Measurements from ENCODE around the gene DAND5. TPM values are rescaled to one million over a fixed set of nuclear protein-coding genes. Genes with fewer than 3 reads are reported as not detected.
A peak's percentile ranks its signal among the peaks of the same experiment; 100 is the strongest.

Gene DAND5
- polyA plus RNA-seq (2014; cell fraction: cytosol; rRNA removed): not detected in 2 replicates
- polyA plus RNA-seq (2014; cell fraction: nucleus; rRNA removed): not detected in 2 replicates

- DNase-seq (ENCODE audit: low spot score): no peak
Observed at GRCh38 chr19:12969292-12969988, at the start of gene DAND5. DAND5 (plus strand) TSS chr19:12969576; CDS start chr19:12969661, 85 bp downstream.

DNA sequence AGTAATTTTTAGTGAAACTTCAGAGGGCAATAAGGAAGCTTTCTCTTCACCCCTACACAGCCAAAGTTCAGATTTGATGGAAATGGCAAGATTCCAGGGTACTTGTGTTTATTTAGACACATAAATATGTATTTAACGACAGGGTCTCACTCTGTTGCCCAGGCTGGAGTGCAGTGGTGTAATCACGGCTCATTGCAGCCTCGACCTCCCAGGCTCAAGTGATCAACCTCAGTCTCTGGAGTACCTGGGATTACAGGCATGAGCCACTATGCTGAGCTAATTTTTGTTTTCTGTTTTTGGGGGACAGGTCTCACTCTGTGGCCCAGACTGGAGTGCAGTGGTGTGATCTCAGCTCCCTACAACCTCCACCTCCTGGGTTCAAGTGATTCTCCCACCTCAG lies 48.3 kb upstream of the DAND5 start:
- DNase-seq (ENCODE audit: low spot score): no peak

- DNase-seq (ENCODE audit: low spot score): no peak
Observed at GRCh38 chr19:12922959-12923358, 46.4 kb upstream of the DAND5 start.

DNA sequence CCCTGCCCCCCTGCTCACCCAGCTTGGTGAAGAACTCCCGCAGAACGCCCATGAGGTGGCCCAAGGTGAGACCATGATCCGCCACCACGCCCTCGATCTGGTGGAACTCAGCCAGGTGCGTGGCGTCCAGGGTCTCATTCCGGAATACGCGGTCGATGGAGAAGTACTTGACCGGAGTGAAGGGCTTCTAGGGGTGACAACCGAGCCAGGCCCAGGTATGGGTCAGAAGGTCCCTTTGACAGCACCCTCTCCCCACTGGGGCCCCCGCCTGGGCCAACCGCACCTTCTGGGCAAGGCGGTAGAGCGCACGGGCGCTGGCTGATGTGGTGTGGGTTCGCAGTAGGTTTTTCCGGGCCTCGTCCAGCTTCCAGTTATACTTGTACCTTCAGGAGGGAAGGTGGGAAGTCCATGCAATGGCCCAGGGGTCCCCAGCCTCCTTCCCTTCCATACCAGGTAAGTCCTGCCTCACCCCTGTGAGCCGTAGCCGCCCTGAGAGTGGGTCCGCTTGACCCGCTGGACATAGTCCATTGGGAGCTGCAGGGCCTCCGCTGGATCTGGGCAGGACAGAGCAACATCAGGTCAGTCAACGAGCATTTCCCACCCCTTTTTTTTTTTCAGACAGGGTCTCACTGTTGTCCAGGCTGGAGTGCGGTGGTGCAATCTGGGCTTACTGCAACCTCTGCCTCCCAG lies 44.6 kb upstream of the DAND5 start:
- DNase-seq (ENCODE audit: low spot score): no peak

DNA sequence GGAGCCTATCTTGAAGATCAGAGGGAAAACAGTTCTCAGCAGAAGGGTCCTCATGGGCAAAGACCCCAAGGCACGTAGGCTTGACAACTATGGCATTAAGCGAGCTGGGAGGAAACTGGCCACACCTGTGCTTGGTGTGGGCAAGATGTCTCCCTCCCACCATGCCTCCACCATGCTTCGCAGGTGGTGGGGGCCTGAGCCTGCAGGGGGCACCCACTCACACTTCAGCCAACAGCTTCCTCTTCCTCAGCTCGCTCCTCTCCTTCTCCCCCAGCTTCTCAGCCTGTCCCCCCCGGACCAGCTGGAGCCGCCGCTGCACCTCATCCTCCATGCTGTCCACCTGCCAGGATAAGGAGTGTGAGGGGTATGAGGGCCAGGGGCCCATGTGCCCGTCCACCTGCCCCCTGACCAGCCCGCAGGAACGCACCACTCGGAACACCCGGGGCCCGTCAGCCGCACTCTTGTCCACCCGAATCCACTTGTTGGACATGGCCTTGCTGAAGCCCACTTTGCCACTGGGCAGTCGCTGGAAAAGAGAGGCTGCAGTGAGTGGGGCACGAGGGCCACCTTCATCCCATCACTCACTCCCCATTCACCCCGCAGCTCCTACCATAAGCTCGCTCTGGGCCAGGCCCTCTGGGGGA lies 39.3 kb upstream of the DAND5 start:
- DNase-seq (ENCODE audit: low spot score): no peak

GRCh38 chr19:12932392-12933286 lies 36.7 kb upstream of the DAND5 start:
- no peak for DNase-seq (ENCODE audit: low spot score)

DNA sequence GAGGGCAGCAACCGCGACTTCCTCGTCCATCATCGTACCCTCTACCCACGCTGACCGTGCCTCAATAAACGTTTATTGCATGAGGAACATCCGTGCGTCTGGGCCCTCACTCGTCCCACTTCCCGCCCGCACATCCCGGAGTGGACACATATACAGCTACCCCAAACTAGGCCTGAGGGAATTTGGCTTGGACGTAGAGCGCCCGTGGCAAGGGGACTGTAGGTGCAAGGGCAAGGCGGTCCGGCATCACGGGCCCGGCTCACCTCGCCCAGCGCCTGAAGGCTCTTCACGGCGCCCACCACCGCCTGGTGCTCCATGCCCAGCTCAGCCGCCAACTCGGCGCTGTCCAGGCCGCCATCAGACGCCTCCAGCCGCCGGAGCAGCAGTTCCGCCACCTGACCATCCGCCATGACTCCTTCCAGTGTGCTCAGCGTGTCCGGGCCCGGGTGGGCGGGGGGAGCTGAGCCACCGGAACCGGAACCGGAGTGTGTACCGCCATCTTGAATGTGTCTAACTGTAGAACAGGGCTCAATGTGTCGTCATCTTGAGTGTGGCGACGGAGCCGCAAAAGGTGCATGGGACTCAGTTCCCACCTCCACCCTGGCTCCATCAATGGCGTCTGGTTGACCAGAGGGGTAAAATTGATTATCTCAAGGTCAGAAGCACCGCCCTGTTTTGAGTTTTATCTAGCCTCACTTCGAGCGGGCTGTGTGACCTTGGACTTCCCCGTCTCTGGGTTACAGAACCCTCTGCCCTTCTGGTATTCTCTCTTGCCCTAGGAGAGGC lies 35.9 kb upstream of the DAND5 start, which contains the start of gene FARSA:
TSS of gene FARSA (minus strand) at position 425 of the 786 bp plus-strand sequence. CDS start at position 410, 15 bp downstream.
- peak; percentile 88 for DNase-seq (ENCODE audit: low spot score)

- no peak for DNase-seq (ENCODE audit: low spot score)
Observed at GRCh38 chr19:12935071-12935470, 34.3 kb upstream of the DAND5 start.

- no peak for DNase-seq (ENCODE audit: low spot score)
Observed at GRCh38 chr19:12936582-12936981, 32.8 kb upstream of the DAND5 start.

DNA sequence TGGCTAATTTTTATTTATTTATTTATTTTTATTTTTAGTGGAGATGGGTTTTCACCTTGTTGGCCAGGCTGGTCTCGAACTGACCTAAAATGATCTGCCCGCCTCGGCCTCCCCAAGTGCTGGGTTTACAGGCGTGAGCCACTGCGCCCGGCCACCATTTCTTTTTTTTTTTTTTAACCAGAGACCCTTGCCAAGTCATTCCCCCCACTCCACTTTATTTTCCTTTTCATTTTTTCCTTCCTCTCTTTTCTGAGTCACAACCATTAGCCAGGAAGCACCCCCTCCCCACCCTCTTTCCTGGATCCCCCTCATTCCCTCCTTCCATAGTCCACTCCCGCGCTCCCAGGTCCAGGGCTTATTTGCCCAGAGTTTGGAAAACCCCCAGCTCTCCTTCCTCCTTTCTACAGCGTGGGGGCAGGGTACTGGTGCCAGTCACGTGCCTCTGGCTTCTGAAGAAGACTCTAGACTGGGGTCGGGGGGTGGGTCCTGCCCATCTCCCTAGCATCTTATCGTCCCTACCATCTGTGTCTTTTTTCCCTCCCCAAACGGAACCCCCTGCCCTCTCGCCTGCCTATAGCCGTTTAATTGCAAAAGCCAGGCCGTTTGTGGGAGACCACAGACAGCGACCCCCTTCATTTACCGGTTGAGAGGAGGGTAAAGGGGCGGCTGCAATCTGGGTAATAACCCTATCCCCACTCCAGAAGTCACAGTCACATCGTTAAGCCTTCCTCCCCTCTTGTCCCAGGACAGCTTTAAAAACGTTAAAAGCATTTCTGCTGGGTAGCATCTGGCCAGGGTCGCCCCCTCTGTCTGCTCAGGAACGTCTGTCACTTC lies 32.1 kb upstream of the DAND5 start:
- peak; percentile 42 for DNase-seq (ENCODE audit: low spot score)

DNA sequence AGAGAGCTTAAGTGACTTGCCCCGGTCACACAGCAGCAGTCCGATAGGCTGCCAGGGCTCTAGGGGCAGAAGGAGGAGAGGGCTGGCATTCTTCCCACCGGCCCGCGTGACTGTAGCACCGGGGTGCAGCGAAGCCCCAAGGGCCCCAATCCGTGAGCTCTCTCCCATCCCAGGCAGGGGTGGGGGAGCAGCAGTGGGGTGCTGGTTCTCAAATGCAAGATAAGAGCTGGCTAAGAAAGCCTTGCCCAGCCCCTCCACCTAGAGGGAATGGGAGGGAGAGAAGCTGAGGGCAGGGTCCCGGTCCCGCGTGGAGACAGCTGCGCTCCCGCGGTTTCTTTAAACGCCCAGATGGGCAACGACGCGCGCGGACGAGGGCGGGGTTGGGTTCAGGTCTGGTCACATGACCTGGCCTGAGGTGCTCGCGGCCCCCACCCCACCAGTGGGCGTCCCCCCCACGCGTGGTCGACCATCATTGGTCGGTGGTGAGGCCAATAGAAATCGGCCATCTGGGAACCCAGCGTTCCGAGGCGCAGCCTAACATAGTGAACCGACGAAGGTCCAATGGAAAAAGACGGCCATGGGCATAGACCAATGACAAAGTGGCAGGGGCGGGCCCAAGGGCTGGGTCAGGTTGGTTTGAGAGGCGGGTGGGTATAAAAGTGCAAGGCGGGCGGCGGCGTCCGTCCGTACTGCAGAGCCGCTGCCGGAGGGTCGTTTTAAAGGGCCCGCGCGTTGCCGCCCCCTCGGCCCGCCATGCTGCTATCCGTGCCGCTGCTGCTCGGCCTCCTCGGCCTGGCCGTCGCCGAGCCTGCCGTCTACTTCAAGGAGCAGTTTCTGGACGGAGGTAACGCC lies 31.2 kb upstream of the DAND5 start, which contains the start of gene CALR:
TSS of gene CALR (plus strand) at position 683 of the 852 bp plus-strand sequence. CDS start at position 754, 71 bp downstream.
- DNase-seq (ENCODE audit: low spot score): peak; percentile 99

- no peak for DNase-seq (ENCODE audit: low spot score)
Observed at GRCh38 chr19:12938779-12939601, 30.4 kb upstream of the DAND5 start.

DNA sequence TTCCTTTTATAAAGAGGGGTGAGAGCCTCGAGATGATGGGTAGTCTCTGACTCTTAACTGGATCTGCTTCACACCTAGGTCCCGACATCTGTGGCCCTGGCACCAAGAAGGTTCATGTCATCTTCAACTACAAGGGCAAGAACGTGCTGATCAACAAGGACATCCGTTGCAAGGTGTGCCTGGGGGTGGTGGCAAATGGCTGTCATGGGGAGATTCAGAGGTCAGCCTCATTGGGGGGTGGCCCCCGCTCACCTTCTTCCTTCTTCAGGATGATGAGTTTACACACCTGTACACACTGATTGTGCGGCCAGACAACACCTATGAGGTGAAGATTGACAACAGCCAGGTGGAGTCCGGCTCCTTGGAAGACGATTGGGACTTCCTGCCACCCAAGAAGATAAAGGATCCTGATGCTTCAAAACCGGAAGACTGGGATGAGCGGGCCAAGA lies 29.4 kb upstream of the DAND5 start:
- no peak for DNase-seq (ENCODE audit: low spot score)

DNA sequence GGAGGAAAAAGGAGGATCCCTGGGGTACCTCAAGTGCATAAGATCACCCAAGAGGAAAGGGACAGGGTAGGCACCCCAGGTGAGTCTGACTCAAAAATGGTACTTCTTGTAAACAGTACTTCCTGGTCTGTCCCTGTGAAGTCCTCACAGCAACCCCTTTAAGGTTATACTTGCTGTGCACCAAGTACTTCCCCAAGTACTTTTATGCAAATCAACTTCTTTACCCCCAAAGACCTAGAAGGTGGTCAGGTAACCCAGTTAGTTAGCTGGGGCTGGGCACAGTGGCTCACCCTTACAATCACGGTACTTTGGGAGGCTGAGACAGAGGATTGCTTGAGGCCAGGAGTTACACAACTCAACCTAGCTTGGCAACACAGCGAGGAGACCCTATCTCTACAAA lies 28.5 kb upstream of the DAND5 start:
- no peak for DNase-seq (ENCODE audit: low spot score)

DNA sequence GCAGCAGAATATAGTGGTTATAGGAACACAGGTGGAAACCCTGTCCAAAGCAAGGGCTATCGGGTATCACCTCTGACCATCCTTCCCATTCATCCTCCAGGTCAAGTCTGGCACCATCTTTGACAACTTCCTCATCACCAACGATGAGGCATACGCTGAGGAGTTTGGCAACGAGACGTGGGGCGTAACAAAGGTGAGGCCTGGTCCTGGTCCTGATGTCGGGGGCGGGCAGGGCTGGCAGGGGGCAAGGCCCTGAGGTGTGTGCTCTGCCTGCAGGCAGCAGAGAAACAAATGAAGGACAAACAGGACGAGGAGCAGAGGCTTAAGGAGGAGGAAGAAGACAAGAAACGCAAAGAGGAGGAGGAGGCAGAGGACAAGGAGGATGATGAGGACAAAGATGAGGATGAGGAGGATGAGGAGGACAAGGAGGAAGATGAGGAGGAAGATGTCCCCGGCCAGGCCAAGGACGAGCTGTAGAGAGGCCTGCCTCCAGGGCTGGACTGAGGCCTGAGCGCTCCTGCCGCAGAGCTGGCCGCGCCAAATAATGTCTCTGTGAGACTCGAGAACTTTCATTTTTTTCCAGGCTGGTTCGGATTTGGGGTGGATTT lies 25.8 kb upstream of the DAND5 start:
- DNase-seq (ENCODE audit: low spot score): no peak

DNA sequence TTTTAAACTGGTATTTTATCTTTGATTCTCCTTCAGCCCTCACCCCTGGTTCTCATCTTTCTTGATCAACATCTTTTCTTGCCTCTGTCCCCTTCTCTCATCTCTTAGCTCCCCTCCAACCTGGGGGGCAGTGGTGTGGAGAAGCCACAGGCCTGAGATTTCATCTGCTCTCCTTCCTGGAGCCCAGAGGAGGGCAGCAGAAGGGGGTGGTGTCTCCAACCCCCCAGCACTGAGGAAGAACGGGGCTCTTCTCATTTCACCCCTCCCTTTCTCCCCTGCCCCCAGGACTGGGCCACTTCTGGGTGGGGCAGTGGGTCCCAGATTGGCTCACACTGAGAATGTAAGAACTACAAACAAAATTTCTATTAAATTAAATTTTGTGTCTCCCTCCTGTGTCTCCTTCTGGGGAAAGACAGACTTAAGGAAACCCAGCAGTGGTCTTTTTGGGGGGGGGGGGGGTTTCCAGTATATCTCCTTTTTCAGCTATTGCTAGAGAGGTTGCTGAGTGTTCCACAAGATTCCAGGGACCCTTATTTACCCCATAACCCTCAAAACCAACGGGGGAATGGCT lies 25.2 kb upstream of the DAND5 start:
- no peak for DNase-seq (ENCODE audit: low spot score)

Data from SK-N-DZ (cell line).